Stimulated activated CD8-positive, alpha-beta memory T cell treated with anti-CD3 and anti-CD28 coated beads, Interleukin-7, amount 100 ng/mL, for 1 hour (primary cell): ENCODE data around the gene PRKAA2.
"Not testable (repeated sequence)": the region's sequence is repeated elsewhere in the genome, so short reads cannot be mapped to it uniquely, and the experiment has no call there.

Experiments
- DNase-seq, 2 donors: peaks; one replicate each; pipeline ENCODE4 v3.0.0-alpha.2; 2020; ENCODE audit warnings: low read depth in 2 of 2

PRKAA2 gene

GRCh38 chr1:56644919-56645676, at the start of gene PRKAA2:
Gene PRKAA2 (plus strand): TSS chr1:56645314. CDS start chr1:56645388, 74 bp downstream.
- no peak for DNase-seq

GRCh38 chr1:56595397-56596191, 49.5 kb upstream of the PRKAA2 start:
- not testable (repeated sequence) for DNase-seq

DNA sequence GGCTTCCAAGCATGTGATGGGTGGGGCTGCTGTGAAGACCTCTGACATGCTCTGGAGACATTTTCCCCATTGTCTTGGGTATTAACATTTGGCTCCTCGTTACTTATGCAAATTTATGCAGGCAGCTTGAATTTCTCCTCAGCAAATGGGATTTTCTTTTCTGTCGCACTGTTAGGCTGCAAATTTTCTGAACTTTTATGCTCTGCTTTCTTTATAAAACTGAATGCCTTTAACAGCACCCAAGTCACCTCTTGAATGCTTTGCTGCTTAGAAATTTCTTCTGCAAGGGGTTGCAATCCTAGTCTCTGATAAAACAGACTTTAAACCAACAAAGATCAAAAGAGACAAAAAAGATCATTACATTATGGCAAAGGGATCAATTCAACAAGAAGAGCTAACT, 35.0 kb upstream of the PRKAA2 start:
- not testable (repeated sequence) for DNase-seq

- DNase-seq, result not testable (repeated sequence)
These were observed 34.3 kb upstream of the PRKAA2 start for GRCh38 chr1:56610770-56611169.

GRCh38 chr1:56617141-56617540, 28.0 kb upstream of the PRKAA2 start:
- DNase-seq, result no peak

- no peak for DNase-seq
These were observed 19.2 kb upstream of the PRKAA2 start for GRCh38 chr1:56625819-56626440.

DNA sequence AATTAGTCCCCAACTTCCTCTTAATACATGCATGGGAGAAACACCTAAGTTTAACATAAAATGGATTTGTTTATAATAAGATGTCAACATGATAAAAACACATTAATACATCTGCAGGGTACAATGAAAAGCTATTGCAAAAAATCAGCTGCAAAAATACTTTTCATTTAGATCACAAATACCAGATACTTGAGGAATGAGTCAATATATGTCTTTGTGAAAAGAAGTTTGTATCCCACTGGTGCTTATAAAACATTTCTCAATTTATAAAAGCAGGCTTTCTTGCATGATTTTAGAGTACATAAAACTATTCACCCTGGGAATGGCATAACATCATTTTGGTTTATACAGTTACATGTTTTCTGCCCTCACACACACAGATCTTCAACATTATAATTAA, 18.6 kb upstream of the PRKAA2 start:
- no peak for DNase-seq

DNA sequence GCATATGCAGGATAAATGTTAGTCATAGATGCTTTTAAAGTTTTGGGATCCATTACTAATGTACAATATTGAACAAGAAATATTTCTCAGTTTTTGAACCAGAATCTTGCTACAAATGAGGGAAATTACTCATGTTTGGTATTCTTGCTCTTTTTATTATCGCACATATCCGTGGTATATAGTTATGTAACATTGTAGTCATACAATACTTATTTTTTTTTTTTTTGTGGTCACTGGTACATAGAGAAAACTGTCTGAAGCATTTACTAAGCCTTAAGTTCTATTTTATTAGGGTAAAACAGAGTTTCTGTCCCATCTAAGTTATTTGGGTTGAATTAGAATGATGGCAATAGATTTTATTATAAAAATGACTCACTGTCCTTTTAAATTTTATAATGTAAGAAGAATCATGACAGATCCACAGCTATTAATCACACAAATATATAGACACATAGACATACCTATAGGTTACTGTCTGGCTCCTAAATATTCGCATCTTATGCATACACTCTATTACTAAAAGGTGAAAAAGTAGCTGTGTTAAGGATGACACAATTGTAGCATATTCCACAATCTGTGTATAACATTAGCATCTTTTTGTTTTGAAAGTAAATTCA, 18.0 kb upstream of the PRKAA2 start:
- DNase-seq, result no peak

GRCh38 chr1:56627636-56628039, 17.5 kb upstream of the PRKAA2 start:
- no peak for DNase-seq

DNA sequence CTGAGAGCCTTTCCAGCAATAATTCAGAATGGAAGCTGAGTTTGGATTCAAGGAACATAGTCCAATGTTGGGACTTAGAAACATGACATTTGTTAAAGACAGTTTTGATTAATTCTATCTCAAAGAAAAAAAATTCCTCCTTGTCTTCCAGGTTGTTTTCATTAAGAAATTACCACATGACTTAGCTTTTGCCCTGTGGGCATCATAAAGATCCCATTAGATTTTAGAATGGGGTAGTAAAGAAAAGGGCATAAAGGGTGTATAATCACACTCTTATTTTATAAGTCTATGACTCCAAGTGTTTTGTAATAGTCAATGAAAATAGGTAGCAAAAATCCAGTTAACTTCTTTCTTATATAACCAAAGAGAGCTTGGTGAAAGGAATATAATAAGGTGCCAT, 14.3 kb upstream of the PRKAA2 start:
- DNase-seq, result no peak

GRCh38 chr1:56631901-56632300, 13.2 kb upstream of the PRKAA2 start:
- no peak for DNase-seq

GRCh38 chr1:56634981-56635380, 10.1 kb upstream of the PRKAA2 start:
- DNase-seq, result no peak

- no peak for DNase-seq
These were observed 6.9 kb upstream of the PRKAA2 start for GRCh38 chr1:56638248-56638647.

DNA sequence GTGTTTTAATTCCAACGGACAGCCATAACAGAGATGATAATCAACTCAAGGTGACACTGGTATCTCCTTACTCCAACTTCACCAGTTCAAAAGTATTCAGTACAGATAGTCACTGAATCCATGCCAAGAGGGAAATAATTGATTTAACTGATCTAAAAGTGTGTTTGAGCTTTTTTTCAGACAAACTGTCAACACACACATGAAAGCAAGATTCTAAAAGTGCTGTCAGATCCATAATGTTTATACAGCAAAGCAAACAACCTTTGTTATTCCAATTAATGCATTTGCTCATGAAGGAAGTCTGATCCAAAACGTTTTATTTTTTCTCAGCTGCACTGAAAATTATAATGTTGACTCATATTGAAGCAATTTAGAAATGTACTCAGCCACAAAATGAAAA, 5.9 kb upstream of the PRKAA2 start:
- no peak for DNase-seq

DNA sequence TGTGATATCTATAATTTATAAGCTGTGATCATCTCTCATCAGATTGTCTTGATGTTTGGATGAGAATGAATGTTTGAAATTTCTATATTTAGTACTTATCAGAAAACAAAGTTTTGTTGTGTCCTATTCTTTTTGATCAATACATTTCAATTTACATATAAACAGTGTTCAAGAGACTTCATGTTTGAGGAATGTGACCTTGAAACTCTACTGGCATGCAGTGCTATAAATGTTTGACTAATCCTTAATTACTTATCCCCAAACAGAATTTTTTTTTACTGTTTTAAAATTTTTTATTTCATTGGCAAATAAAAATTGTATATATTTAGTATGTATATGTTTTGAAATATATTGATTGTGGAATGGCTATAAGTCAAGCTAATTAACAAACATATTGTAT, 1.5 kb upstream of the PRKAA2 start:
- DNase-seq, result no peak

GRCh38 chr1:56644064-56644918, 823 bp upstream of the PRKAA2 start:
- DNase-seq, result no peak

- no peak for DNase-seq
These were observed 677 bp downstream of the PRKAA2 start for GRCh38 chr1:56645677-56646305.

DNA sequence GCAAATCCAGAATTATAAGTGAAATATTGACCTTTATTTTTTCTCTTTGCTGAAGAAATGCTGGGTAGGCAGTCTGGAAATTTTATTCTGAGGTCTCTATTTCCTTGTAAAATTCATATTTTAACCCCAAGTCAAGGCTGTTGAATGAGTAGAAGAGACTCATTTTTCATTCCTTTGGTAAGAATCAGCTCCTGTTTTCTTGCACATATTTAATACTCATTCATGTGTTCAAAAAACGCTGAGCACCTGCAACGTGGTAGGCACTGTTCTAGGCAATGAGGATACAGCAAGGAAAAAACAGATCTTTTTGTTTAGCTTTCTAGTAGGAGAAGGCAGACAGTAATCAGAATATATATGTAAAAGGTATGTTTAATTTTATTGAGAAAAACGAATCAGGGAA, 1.5 kb downstream of the PRKAA2 start:
- DNase-seq, result no peak

- DNase-seq, result no peak
These were observed 2.0 kb downstream of the PRKAA2 start for GRCh38 chr1:56647106-56647505.

- DNase-seq, result no peak
These were observed 3.4 kb downstream of the PRKAA2 start for GRCh38 chr1:56648546-56648945.
